A673 (cell line): ENCODE results near the gene FOXN3.

Experiments used
- EZH2 ChIP-seq: fragments of 200-600 bp; sonication (generic); IDR thresholded peaks from 2 replicates; pipeline ENCODE4 v1.6.1; 2017; ENCODE audit warnings: borderline replicate concordance, low read depth, mild to moderate bottlenecking, mixed read lengths, antibody characterized with exemption, low read length; ENCODE audit not compliant: poor library complexity, severe bottlenecking
- TF ChIP-seq, protein P1 (sequence below): fragments of 300-800, 200-600 bp; sonication (generic); conservative IDR thresholded peaks from 2 replicates; pipeline ENCODE4 v1.5.1; 2017; ENCODE audit warnings: low read depth, mild to moderate bottlenecking, antibody characterized with exemption, low read length, moderate library complexity, mixed read lengths

DNA sequence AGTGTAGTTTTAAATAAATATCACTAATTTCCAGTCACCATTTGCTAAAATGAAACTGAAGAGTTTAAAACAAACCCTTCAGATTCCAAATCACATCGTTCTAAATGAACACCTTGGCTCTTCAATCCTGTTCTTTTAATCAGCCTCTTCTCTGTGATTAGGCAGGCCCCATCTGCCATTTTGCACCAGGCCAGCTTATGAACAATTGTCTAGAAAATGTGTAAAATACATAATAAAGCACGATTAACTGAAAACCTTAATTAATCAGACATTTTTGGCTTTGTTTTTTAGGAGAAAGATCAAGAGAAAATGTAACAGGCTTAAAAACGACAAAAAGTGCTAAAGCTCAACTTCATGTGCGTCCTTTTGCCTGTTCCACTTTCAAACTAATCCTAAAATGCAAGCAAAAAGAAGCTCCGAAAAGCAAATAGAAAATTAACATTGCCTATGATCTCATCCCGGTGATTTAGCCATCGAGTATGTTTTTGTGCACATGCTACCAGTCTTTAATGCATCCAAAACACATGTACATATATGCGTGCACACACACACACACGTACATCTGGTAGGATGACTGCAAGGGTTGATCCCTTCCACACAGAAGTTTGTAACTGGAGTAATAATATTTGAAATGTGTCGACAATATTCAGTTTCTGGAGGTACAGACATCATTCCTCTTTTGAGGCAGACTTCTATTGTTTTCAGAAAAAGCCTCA is 288.6 kb downstream of the FOXN3 start:
- TF ChIP-seq, protein P1, sequence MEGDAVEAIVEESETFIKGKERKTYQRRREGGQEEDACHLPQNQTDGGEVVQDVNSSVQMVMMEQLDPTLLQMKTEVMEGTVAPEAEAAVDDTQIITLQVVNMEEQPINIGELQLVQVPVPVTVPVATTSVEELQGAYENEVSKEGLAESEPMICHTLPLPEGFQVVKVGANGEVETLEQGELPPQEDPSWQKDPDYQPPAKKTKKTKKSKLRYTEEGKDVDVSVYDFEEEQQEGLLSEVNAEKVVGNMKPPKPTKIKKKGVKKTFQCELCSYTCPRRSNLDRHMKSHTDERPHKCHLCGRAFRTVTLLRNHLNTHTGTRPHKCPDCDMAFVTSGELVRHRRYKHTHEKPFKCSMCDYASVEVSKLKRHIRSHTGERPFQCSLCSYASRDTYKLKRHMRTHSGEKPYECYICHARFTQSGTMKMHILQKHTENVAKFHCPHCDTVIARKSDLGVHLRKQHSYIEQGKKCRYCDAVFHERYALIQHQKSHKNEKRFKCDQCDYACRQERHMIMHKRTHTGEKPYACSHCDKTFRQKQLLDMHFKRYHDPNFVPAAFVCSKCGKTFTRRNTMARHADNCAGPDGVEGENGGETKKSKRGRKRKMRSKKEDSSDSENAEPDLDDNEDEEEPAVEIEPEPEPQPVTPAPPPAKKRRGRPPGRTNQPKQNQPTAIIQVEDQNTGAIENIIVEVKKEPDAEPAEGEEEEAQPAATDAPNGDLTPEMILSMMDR, result no peak
- TF ChIP-seq EZH2, result no peak
